LHCN-M2 (cell line): ENCODE measurements around the gene ARRB1. TPM values are rescaled to one million over a fixed set of nuclear protein-coding genes. Genes with fewer than 3 reads are reported as not detected.

Experiments used
- DNase-seq: peaks from one replicate; pipeline ENCODE4 v3.0.0-alpha.2; 2012; ENCODE audit warnings: low read depth
- total RNA-seq: library from RNA; depleted of rRNA; stranded (reverse); fragments of >200 nt; gene quantifications from 2 replicates; pipeline ENCODE4 v1.2.3, GENCODE V29; 2014

The ARRB1 gene
- total RNA-seq, 1 experiment from 2014 or later, result 22.4 TPM

- DNase-seq, result no peak
Measured at GRCh38 chr11:75301601-75302345, 49.7 kb downstream of the ARRB1 start.

GRCh38 chr11:75301131-75301530 lies 50.3 kb downstream of the ARRB1 start:
- no peak for DNase-seq

GRCh38 chr11:75298976-75299260 lies 52.5 kb downstream of the ARRB1 start:
- DNase-seq, result no peak

GRCh38 chr11:75298191-75298975 lies 53.1 kb downstream of the ARRB1 start:
- no peak for DNase-seq

GRCh38 chr11:75293903-75294302 lies 57.6 kb downstream of the ARRB1 start:
- DNase-seq, result no peak

- no peak for DNase-seq
Measured at GRCh38 chr11:75292943-75293342, 58.5 kb downstream of the ARRB1 start.

GRCh38 chr11:75291741-75292140 lies 59.7 kb downstream of the ARRB1 start:
- DNase-seq, result no peak

- no peak for DNase-seq
Measured at GRCh38 chr11:75289919-75290318, 61.5 kb downstream of the ARRB1 start.

GRCh38 chr11:75289511-75289760 lies 62.0 kb downstream of the ARRB1 start:
- no peak for DNase-seq

- DNase-seq, result no peak
Measured at GRCh38 chr11:75287579-75287978, 63.9 kb downstream of the ARRB1 start.

- no peak for DNase-seq
Measured at GRCh38 chr11:75286826-75287465, 64.5 kb downstream of the ARRB1 start.

GRCh38 chr11:75285776-75286360 lies 65.6 kb downstream of the ARRB1 start:
- no peak for DNase-seq

- DNase-seq, result no peak
Measured at GRCh38 chr11:75283391-75283931, 68.0 kb downstream of the ARRB1 start.

- no peak for DNase-seq
Measured at GRCh38 chr11:75281469-75282095, 69.9 kb downstream of the ARRB1 start.

GRCh38 chr11:75280770-75281468 lies 70.5 kb downstream of the ARRB1 start:
- DNase-seq, result no peak

GRCh38 chr11:75280227-75280701 lies 71.2 kb downstream of the ARRB1 start:
- peak; percentile 70 for DNase-seq

- no peak for DNase-seq
Measured at GRCh38 chr11:75279273-75279672, 72.2 kb downstream of the ARRB1 start.

- no peak for DNase-seq
Measured at GRCh38 chr11:75277991-75278790, 73.3 kb downstream of the ARRB1 start.

GRCh38 chr11:75277211-75277805 lies 74.2 kb downstream of the ARRB1 start:
- DNase-seq, result no peak

- no peak for DNase-seq
Measured at GRCh38 chr11:75276686-75277085, 74.8 kb downstream of the ARRB1 start.
